GM12892 (cell line): ENCODE measurements around the gene SLC12A4.

Source experiments
- POLR2A ChIP-seq: IDR thresholded peaks from 2 replicates; pipeline ENCODE4 v1.6.1; 2011; ENCODE audit warnings: low read depth, low read length, control low read depth
- POLR2AphosphoS5 ChIP-seq: IDR thresholded peaks from 2 replicates; pipeline ENCODE4 v1.6.1; 2011; ENCODE audit warnings: low read depth, low read length, control low read depth
- TAF1 ChIP-seq: IDR thresholded peaks from 2 replicates; pipeline ENCODE4 v1.6.1; 2011; ENCODE audit warnings: low read depth, mild to moderate bottlenecking, control low read depth, low read length, borderline replicate concordance

GRCh38 chr16:67962135-67962534, 6.3 kb downstream of the SLC12A4 start:
- TF ChIP-seq POLR2AphosphoS5 = no peak
- no peak for TF ChIP-seq POLR2A
- TF ChIP-seq TAF1 = no peak
